Measurements from ENCODE around the gene PARK7.

PARK7 gene

DNA sequence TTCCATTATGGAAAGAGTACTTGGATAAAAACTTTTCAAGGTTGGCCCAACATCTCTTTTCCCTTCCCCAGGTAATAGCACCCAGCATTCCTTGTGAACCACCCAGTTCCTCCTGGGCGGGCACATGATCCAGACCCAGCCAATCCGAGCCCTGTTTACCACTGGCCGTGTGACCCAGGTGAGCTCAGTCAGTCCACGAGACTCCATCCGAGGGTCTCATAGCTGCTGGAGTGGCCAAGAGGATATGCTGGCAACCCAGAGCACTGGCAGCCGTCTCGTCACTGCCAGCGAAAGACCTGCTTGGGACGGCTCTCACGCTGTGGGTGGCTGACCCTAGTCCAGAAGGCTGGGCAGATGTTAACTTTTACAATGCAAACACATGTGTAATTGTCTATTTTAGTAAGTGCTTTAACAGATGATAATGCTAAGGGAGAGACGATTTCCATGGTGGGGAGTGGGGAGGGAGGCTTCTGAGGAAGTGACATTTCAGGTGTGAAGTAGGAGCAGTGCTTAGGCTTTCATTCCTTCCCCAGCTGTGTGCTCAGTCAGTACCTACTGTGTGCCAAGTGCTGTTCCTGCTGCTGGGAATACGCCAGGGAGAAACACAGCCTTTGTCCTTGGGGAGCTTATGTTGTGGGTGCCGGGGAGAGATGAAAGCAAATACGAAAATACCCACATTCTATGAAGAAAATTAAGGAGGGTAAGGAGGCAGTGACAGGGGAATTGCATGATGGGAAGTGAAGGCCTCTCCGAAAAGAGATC, 24.5 kb downstream of the PARK7 start:
- DNase-seq = no peak

DNA sequence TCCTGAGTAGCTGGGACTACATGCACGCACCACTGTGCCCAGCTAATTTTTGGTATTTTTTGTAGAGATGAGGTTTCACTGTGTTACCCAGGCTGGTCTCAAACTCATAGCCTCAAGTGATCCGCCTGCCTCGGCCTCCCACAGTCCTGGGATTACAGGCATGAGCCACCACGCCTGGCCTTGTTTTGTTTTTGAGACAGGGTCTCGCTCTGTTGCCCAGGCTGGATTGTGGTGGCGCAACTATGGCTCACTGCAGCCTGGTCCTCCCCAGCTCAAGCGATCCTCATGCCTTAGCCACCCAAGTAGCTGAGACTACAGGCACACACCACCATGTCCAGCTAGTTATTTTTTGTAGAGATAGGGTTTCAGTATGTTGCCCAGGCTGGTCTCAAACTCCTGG, 26.0 kb downstream of the PARK7 start:
- DNase-seq = no peak

DNA sequence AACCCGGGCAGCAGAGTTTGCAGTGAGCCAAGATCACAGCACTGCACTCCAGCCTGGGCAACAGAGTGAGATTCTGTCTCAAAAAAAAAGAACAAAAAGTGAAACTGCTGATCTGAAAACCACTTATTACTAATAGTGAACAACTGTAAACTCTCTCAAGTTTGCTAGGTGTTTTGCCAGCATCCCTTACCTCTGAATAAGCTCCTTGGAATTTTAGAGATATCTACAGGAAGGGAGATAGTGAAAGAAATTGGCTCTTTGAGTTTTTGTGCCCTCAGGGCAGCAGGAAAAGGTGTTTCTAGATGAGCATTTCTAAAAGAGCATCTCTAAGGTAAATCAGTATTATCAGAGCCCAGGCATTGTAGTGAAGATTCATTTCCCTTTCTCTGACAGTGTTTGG, 27.1 kb downstream of the PARK7 start:
- no peak for DNase-seq

DNA sequence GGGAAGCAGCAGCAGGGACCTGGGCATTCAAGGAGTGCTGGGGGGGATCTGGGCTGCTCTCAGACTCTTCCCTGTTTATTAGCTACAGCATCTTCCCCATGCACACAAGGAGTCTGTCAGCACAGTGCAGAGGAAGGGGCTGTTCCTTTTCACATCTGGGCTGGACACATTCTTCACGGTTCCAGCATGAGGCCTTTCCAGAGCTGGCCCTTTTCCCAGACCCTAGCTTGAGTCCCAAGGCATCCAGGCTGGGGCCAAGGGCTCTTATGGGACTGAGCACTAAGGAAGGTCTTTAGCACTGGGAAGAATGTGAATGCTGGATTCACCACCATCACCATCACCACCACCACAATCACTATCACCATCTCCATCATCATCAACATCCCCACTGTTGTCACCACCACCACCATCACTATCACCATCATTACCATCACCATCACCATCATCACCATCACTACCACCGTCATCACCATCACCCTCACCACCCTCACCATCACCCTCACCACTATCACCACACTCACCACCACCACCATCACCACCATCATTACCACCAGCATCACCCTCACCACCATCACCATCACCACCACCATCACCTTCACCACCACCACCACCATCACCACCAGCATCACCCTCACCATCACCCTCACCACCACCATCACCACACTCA, 28.4 kb downstream of the PARK7 start:
- DNase-seq = no peak

DNA sequence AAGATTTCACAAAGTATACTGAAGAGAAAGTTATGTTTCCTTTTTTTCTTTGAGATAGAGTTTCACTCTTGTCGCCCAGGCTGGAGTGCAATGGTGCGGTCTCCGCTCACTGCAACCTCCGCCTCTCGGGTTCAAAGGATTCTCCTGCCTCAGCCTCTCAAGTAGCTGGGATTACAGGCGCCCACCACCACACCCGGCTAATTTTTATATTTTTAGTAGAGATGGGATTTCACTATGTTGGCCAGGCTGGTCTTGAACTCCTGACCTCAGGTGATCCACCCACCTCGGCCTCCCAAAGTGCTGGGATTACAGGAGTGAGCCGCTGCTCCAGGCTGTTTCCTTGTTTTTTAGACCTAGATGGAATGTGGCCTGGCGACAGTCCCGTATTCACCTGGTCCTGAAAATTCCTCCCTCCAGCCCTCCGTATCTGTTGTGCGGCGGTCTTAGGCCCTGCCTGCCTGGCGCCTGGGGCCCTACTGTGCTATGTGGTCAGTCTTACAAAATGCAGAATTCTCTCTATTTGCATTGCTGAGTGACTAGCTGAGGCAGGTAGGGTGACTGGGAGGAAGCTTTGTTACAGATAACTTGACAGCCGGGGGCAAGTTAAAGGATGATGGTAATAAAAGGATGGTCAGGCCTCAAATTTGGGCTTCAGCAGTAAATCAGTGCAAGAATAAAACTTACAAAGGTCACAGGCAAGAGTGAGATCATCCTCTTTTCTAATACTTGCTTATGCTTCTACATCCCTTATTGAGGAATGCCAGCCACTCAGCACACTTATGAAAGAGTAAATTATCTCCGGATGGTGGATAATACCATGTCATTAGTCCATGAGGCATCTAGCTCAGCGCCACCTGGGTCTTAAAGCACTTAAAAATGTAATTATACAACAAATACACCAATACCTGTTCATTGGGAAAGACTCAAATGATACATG, 30.3 kb downstream of the PARK7 start:
- DNase-seq = no peak

DNA sequence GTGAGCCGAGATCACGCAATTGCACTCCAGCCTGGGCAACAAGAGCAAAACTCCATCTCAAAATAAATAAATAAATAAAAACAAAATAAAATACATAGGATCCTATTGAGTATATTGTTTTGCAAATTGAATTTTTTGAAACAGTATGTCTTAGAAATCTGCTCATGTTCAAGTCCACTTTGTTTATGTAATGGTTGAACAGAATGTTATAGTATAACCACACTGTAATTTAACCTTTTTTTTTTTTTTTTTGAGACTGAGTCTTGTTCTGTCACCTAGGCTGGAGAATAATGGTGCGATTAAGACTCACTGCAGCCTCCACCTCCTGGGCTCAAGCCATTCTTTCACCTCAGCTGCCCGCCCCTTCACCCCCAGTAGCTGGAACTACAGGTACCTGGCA, 31.4 kb downstream of the PARK7 start:
- DNase-seq = no peak

DNA sequence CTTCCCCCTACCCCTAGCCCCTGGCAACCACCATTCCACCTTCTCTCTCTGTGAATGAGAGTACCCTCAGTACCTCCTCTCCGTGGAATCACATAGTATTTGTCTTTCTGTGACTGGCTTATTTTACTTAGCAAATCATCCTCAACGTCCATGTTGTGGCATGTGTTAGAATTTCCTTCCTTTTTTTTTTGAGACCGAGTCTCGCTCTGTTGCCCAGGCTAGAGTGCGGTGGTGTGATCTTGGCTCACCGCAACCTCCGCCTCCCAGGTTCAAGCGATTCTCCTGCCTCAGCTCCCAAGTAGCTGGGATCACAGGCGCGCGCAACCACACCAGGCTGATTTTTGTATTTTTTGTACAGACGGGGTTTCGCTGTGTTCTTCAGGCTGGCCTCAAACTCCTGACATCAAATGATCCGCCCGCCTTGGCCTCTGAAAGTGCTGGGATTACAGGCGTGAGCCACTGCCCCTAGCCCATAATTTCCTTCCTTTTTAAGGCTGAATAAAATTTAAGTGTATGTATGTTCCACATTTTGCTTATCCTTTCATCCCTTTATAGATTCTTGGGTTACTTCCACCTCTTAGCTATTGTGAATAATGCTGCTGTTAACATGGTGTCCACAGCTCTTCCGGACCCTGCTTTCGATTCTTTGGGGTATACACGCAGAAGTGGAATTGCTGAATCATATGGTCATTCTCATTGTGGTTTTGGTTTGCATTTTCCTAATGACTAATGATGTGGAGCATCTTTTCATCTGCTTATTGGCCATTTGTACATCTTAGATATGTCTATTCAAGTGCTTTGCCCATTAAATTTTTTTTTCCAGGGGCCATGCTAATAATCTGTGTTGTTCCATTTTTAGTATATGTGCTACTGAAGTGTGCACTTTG, 32.3 kb downstream of the PARK7 start:
- DNase-seq = no peak

DNA sequence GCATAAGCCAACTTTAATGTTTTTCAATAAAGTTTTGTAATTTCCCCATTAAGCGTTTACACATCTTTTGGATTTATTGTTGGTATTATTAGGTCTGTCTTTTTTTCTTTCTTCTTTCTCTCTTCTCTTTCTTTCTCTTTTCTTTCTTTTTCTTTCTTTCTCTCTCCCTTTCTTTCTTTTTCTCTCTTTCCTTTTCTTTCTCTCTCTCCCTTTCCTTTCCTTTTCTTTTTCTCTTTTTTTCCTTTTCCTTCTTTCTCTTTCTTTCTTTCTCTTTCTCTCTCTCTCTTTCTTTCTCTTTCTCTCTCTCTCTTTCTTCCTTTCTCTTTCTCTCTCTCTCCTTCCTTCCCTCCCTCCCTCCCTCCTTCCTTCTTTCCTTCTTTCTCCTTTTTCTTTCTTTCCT, 33.3 kb downstream of the PARK7 start:
- no peak for DNase-seq

DNA sequence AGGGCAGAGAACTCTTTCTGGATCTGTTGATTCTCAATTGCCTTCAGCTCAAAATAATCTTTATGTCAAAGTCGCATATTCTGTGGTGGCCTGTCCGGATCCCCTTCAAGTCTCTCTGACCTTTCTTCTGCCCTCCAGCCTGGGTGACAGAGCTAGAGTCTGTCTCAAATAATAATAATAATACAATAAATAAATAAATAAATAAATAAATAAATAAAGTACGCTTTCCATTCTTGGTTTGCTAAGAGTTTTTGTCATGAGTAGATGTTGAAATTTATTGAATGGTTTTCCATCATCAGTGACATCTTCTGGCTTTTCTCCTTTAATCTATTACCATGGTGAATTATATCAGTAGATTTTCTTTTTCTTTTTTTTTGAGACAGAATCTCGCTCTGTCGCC, 33.9 kb downstream of the PARK7 start:
- DNase-seq = no peak

DNA sequence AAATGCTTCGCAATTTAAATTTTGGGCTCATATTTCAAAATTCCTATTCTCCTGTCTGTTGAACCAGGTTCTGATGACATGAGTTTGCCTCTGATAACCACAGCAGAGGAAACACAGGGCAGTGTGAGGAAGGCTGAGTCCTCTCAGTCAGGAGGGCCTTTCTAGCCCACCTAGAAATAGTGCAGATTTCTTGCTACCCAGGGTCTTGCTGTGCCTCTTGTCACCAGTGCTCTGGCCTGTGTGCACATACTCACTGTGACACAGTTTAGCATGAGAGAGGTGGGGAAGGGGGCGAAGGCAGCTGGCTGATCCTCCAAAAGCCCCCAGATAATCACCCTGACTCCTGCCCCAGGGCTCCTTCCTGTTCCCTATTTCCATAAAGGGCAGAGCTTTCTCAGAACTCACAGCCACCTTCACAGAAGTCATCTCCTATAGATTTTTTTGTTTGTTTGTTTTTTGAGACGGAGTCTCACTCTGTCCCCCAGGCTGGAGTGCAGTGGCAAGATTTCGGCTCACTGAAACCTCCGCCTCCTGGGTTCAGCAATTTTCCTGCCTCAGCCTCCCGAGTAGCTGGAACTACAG, 40.9 kb downstream of the PARK7 start:
- no peak for DNase-seq

DNA sequence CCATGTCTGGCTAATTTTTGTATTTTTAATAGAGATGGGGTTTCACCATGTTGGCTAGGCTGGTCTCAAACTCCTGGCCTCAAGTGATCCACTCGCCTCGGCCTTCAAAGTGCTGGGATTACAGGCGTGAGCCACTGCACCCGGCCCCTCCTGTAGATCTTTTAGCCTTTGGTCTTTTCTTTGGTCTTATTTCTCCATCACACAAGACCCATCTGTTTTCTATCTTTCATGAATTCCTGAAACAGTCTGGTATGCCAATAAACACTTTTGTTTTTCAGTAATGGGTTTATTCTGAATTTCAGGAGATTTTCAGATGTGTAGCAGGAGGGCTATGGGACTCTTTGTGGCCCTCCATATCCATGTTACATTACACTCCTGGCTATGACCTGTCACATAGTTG, 41.4 kb downstream of the PARK7 start:
- DNase-seq = no peak

DNA sequence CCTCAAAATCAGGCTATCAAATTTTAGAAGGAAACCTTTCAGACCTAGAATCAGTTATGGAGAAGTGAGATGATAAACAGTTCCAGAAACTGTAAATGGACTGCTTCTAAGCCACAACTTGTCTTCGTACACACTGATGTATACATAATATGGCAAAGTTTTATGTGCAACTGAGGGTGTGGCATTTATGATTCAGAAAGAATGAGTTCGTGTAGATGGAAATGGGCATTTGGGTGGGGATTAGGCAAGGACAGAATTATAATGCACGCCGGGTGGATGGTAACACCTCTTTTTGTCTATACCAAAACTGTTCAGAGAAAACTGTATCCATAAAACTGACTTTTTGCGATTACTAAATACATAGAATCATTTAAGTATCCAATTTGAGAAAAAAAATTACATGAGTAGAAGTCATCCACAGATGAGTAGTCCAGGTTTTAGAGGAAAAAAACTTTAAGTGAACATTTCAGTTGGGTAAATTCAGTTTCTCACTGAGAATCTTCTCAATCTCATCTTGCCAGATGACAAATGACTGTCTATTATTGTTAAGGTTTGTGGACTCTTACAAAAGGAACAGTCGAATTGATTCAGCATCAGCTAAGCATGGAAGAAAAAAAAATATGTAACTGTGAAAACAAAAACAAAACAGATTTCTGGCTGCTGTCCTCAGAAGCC, 42.1 kb downstream of the PARK7 start:
- no peak for DNase-seq

DNA sequence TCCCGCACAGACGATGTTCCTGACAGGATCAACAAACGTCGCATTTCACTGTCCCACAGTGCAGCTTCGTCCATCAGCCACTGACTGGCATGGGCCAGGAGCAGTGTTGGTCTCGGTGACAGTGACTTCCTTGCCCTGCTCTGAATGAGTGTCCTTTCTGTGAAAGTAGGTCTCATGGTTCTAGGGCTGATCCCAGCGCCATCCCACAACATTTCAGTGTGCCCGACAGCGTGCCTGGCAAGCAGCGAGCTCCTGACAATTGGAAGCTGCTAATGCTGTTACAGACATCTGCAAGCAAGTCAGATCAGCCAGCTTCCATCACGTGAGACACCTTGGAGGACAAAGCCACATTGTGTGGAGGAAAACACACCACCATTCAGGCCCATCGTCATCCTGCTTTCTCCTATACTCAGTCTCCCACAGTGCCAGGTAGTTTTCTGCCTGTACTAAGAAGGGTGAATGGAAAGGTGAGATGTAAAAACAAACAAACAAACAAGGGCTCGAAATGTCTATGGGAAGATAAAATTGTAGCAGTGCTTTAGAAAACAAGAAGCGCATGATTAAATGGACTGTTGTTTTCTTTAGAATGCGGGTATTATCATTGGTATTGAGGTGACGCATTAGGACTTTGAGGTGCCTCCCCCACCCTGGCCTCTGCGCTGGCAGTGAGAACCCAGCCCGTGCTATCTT, 42.7 kb downstream of the PARK7 start:
- peak; percentile 31 for DNase-seq

DNA sequence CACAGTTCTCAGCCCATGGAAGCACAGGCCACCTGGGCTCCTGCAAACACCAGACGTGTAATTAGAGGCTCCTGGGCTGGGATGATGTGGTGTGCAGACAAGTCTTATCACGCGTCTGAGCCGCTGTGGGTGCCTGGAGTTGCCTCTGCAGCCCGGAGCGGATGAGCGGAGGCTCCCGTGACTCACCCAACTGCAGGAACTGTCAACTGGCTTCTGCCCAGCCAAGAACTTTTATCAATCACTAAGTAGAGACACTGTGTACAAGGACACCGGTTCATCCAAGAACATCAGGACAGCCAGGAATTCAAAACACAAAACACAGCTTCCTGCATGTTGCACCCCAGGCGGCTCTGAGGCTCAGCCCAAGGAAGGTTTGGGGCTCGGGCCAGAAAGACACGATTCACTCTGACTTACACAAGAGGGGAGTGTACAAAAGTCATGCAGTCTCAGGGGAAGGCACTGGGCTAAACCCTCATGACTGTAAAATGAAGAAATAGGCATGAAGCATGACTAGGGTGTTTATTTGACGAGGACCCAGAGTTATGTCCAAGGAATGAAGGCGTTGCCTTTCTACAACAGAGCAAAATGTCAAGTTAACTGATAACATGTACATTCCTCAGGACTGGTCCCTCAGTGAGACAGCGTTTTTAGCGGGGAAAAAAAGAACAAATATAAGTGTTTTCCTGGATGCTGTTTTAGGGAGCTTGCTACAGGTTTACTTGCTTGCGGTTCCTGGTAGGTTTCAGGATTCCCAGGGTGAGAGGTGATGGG, 43.5 kb downstream of the PARK7 start:
- DNase-seq = peak; percentile 24

DNA sequence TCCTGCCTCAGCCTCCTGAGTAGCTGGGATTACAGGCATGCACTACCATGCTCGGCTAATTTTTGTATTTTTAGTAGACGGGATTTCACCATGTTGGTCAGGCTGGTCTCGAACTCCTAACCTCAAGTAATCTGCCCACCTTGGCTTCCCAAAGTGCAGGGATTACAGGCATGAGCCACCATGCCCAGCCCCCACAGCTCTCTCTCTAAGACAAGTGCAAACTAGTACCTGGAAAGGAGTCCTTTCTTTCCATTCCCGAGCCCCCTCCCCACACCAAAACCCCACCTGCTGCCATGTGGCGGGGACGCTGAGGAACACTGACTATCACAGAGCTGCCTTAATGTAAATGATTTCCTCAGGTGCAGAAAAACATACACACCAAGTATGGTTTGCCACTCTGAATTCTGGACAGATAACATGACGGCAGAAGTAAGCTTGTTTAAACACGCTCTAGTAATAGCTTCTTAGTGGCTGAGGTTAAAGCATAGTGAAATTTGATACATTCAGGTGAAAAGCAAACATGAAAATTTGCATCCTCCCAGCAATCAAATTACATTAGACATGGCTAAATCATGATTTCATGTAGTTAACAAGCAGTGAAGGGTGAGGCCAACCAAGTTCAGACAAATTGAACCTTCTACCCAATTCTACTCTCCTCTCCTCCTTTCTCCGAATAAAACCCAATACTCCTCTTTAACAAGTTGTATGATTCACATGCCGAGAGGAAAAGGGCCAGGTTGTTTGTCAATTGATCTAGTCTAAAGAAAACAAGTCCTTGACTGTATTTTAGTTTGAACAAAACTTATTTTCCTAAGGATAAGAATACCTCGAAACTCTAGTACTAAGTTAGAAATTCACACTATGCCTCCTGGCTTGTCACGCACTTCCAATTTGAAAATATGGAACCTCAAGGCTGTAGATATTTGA, 44.8 kb downstream of the PARK7 start:
- no peak for DNase-seq

DNA sequence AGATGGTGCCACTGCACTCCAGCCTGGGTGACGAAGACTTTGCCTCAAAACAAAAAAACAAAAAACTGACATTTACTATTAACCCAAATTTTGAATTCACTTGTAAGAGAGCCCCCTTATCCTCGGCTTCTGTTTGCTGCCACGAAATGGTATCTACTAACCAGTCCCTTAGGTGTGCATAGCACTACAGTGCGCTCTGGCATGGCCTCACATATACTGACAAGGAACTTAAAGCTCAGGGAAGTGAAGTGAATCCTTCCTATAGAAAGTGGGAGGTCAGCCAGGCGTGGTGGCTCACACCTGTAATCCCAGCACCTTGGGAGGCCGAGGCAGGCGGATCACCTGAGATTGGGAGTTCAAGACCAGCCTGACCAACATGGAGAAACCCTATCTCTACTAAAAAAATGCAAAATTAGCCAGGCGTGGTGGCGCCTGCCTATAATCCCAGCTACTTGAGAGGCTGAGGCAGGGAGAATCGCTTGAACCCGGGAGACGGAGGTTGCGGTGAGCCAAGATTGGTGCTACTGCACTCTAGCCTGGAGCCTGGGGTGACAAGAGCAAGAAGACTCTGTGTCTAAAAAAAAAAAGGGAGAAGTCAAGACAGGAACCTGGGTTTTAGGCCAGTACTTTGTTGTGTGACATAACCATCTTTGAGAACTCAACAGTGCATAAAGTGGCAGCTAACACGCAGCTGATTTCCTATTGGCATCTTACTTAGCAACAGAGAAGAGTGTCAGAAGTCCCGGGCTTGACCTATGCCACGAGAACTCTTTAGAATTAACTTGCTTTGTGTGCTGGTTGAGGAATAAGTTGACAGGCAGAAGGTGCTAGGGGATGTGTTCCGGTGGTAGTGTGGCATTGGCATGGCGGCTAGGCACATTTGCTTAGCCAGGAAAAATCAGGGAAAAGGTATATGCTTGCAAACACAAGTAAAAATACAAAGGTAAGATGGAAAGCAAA, 47.8 kb downstream of the PARK7 start:
- DNase-seq = no peak

DNA sequence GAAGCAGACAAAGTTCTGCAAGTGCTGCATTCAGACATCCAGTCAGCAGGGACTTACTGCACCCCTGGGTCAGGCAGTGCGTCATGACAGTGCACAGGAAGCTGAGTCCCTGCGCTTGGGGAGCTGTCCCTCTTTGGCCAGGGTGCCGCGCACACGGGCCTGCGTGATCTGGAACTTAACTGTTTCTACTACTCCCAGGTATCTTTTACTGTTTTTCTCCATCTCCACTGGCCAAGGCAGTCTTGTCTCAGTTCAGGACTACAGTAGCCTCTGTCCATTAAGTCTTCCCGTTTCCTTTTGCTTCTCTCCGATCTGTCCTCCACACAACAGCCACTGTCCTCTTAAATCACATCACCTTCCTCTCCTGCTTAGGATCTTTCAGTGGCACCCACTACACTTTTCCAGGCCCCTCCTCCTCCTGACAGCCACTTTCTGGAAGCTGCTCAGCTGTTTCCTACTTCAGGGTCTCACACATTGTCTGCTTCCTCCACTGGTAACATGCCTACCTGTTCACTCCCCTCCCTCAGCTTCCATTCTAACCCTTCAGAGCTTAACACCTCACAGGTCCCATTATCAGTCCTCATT, 48.7 kb downstream of the PARK7 start:
- DNase-seq = no peak
